HepG2 (cell line): ENCODE measurements around the gene GPS1. TPM values are rescaled to one million over a fixed set of nuclear protein-coding genes. Genes with fewer than 3 reads are reported as not detected.

ENCODE experiments used
- AFF4 ChIP-seq: sonication (generic); formaldehyde crosslinking; IDR thresholded peaks from 2 replicates; pipeline ENCODE4 v1.4.0; 2020; ENCODE audit warnings: missing genetic modification reagents
- HES4 ChIP-seq: sonication (generic); formaldehyde crosslinking; IDR thresholded peaks from 2 replicates; pipeline ENCODE4 v1.9.0; 2021; ENCODE audit warnings: mild to moderate bottlenecking, missing genetic modification reagents, borderline replicate concordance
- POLR2AphosphoS5 ChIP-seq: IDR thresholded peaks from 2 replicates; pipeline ENCODE4 v1.6.1; 2012; ENCODE audit warnings: low read depth, low read length
- RFXAP ChIP-seq: sonication (generic); formaldehyde crosslinking; IDR thresholded peaks from 2 replicates; pipeline ENCODE4 v1.4.0; 2020; ENCODE audit warnings: missing genetic modification reagents, borderline replicate concordance
- USF2 ChIP-seq, 2 experiments: sonication (generic) in 1 of 2; formaldehyde crosslinking in 1 of 2; IDR thresholded peaks; 2 replicates each; pipeline versions ENCODE4 v1.5.1 to v1.6.1; 2011 to 2020; ENCODE audit warnings: borderline replicate concordance in 1 of 2, low read depth in 1 of 2, low read length in 1 of 2, mild to moderate bottlenecking in 1 of 2, missing genetic modification reagents in 1 of 2, moderate library complexity in 1 of 2
- ZBTB20 ChIP-seq: sonication (generic); formaldehyde crosslinking; IDR thresholded peaks from 2 replicates; pipeline ENCODE4 v1.8.1; 2023; ENCODE audit warnings: missing genetic modification reagents, low read depth, mild to moderate bottlenecking, borderline replicate concordance
- ZC3H4 ChIP-seq: sonication (generic); formaldehyde crosslinking; IDR thresholded peaks from 2 replicates; pipeline ENCODE4 v1.4.0; 2020; ENCODE audit warnings: missing genetic modification reagents, borderline replicate concordance
- ZNF431 ChIP-seq: sonication (generic); formaldehyde crosslinking; IDR thresholded peaks from 2 replicates; pipeline ENCODE4 v1.9.0; 2022; ENCODE audit warnings: missing genetic modification reagents, low read depth, mild to moderate bottlenecking, borderline replicate concordance
- ZNF576 ChIP-seq: sonication (generic); formaldehyde crosslinking; IDR thresholded peaks from 2 replicates; pipeline ENCODE4 v1.4.0; 2020; ENCODE audit warnings: mild to moderate bottlenecking, missing genetic modification reagents
- ZNF746 ChIP-seq: sonication (generic); formaldehyde crosslinking; IDR thresholded peaks from 2 replicates; pipeline ENCODE4 v1.8.0; 2022; ENCODE audit warnings: mild to moderate bottlenecking, missing genetic modification reagents
- polyA plus RNA-seq, 8 experiments: library from polyadenylated mRNA; depleted of rRNA in 3 of 8; stranded (reverse) in 7 of 8; unstranded in 1 of 8; fragments of >200 nt; fragmentation: Illumina TruSeq in 4 of 8; extraction: Trizol in 4 of 8; gene quantifications; 2 replicates each; pipeline versions ENCODE4 v1.2.1 to v1.2.3, GENCODE V29; 2011 to 2016; ENCODE audit warnings: low read depth in 4 of 8, missing spikeins in 1 of 8, mixed read lengths in 1 of 8; ENCODE audit not compliant: insufficient read depth in 1 of 8
- total RNA-seq, 5 experiments: library from RNA; depleted of rRNA; stranded (reverse); fragments of >200 nt; fragmentation: Illumina TruSeq; extraction: Trizol; gene quantifications; 2 replicates each; pipeline ENCODE4 v1.2.3, GENCODE V29; 2016; ENCODE audit warnings: low read depth in 1 of 5
- TF ChIP-seq, protein P1 (sequence below): sonication (generic); formaldehyde crosslinking; IDR thresholded peaks from 2 replicates; pipeline ENCODE4 v1.4.0; 2020; ENCODE audit warnings: missing genetic modification reagents, mild to moderate bottlenecking, borderline replicate concordance
- TF ChIP-seq, protein P2 (sequence below): sonication (generic); formaldehyde crosslinking; IDR thresholded peaks from 2 replicates; pipeline ENCODE4 v1.8.0; 2022; ENCODE audit warnings: missing genetic modification reagents, mild to moderate bottlenecking, borderline replicate concordance
- TF ChIP-seq, protein P3 (sequence below): IDR thresholded peaks from 2 replicates; pipeline ENCODE4 v1.6.1; 2016; ENCODE audit warnings: mild to moderate bottlenecking, missing biosample characterization, missing genetic modification reagents

The GPS1 gene
- total and polyA plus RNA-seq, 2 of the 13 experiments (the other 11 are each of a cell fraction or from before 2014, with no cell fraction given): 124 to 128 TPM

GRCh38 chr17:82098169-82098938 lies 46.7 kb downstream of the GPS1 start, which contains the start of gene FASN (continued):
- TF ChIP-seq, protein P1, sequence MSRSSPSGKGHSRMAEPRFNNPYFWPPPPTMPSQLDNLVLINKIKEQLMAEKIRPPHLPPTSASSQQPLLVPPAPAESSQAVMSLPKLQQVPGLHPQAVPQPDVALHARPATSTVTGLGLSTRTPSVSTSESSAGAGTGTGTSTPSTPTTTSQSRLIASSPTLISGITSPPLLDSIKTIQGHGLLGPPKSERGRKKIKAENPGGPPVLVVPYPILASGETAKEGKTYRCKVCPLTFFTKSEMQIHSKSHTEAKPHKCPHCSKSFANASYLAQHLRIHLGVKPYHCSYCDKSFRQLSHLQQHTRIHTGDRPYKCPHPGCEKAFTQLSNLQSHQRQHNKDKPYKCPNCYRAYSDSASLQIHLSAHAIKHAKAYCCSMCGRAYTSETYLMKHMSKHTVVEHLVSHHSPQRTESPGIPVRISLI: no peak
- TF ChIP-seq ZC3H4 (CRISPR knock-in tag): peak; percentile 86; the same call in 1 of the 2 replicates
- TF ChIP-seq ZBTB20 (CRISPR knock-in tag): no peak; the same call in 1 of the 2 replicates
- TF ChIP-seq USF2 (IDR thresholded peaks at IDR 0.05; ENCODE audit: low read depth, low read length): no peak
- TF ChIP-seq USF2 (CRISPR knock-in tag; IDR thresholded peaks at IDR 0.05; ENCODE audit: borderline replicate concordance): no peak
- TF ChIP-seq, protein P2, sequence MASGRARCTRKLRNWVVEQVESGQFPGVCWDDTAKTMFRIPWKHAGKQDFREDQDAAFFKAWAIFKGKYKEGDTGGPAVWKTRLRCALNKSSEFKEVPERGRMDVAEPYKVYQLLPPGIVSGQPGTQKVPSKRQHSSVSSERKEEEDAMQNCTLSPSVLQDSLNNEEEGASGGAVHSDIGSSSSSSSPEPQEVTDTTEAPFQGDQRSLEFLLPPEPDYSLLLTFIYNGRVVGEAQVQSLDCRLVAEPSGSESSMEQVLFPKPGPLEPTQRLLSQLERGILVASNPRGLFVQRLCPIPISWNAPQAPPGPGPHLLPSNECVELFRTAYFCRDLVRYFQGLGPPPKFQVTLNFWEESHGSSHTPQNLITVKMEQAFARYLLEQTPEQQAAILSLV (CRISPR knock-in tag): peak; percentile 28; the same call in 1 of the 2 replicates
- peak; percentile 75; the same call in 1 of the 2 replicates for TF ChIP-seq ZNF431 (CRISPR knock-in tag)
- TF ChIP-seq AFF4: peak; percentile 32; the same call in 1 of the 2 replicates
- peak; percentile 99 for TF ChIP-seq RFXAP
- peak; percentile 23; the same call in 1 of the 2 replicates for TF ChIP-seq HES4 (CRISPR knock-in tag)
- TF ChIP-seq, protein P3, sequence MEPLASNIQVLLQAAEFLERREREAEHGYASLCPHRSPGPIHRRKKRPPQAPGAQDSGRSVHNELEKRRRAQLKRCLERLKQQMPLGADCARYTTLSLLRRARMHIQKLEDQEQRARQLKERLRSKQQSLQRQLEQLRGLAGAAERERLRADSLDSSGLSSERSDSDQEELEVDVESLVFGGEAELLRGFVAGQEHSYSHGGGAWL (CRISPR knock-in tag): peak; percentile 92
- no peak for TF ChIP-seq ZNF576
- peak; percentile 86 for TF ChIP-seq POLR2AphosphoS5
- peak; percentile 59; the same call in 1 of the 2 replicates for TF ChIP-seq ZNF746
